ENCODE data around the gene MIB2. TPM values are rescaled to one million over a fixed set of nuclear protein-coding genes. Genes with fewer than 3 reads are reported as not detected.

Gene MIB2
- 23.1 TPM for total RNA-seq

DNA sequence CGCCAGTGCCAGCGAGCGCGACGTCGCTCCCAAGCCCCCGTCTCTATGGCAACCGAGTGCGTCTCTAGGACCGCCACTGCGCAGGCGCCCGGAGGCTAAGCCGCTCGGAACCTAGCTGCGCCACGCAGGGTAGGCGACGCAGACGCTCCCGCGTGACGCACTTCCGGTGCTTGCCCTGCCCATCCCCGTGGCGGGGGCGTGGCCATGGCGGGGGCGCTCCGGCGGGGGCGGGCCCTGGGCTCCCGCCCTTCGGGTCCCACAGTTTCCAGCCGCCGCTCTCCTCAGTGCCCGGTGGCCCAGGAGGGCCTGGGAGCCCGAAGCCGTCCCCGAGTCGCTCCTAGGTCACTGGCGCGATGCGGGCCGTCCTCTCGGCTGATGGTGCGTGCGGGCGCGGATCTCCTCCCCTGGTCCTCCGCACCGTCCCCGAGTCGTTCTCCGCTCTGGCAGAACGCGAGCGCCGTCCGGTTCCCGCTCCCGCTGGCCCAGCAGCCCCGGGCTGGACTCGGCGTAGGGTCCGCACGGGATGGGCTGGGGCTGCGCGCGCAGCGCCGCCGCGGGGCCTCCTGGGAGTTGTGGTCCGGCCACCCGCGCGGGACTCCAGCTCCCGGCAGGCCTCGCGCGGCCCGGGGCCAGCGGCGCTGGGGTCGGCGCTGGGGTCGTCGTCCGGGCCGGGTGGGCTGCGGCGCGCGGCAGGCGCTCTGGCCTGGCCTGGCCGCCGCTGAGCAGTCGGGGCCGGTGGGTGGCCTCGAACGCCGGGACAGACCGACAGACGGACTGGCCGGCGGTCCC is at the start of gene MIB2:
Gene MIB2 (plus strand): TSS at position 245 of the 789 bp plus-strand sequence. CDS start 7,953 bp downstream, outside the sequence.
- H3K9me3 ChIP-seq (ENCODE audit: low read depth, low read length) = no peaks in the 10 kb centered on the region
- H3K27me3 ChIP-seq (ENCODE audit: insufficient read depth, low read length) = no peaks in the 10 kb centered on the region
- H3K4me3 ChIP-seq (ENCODE audit: low read length) = peak within 1 kb of the TSS; percentile 95
- H3K4me1 ChIP-seq (ENCODE audit: insufficient read depth, low read length) = peaks cover 27% of the 10 kb centered on the region

- Histone ChIP-seq H3K4me3 (ENCODE audit: low read length) (no peak overlapping the region), H3K9me3 (ENCODE audit: low read depth, low read length) (no peaks in the 10 kb centered on the region), H3K27me3 (ENCODE audit: insufficient read depth, low read length) (no peaks in the 10 kb centered on the region), H3K4me1 (ENCODE audit: insufficient read depth, low read length) (peaks cover 22% of the 10 kb centered on the region)
Observed at GRCh38 chr1:1567152-1567875, 48.0 kb upstream of the MIB2 start.

DNA sequence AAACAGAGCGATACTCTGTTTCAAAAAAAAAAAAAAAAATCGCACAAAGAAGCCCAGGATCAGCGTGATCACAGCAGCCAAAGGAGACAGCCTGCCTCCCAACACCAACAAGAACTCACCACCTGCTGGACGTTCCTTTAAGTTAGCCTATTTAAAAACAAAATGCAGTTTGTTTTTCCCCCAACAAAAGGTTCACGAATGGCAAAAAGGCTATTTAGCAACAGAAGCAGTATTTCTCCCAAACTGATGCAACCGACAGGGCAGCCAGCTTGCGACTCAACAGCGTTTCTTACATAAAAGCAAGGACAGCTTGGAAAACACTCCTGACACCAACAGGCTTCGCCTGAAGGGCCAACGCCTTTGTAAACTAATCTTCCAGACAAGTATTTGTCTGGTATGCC is 47.4 kb upstream of the MIB2 start:
- H3K9me3 ChIP-seq (ENCODE audit: low read depth, low read length) = no peaks in the 10 kb centered on the region
- H3K4me1 ChIP-seq (ENCODE audit: insufficient read depth, low read length) = peaks cover 27% of the 10 kb centered on the region
- no peaks in the 10 kb centered on the region for H3K27me3 ChIP-seq (ENCODE audit: insufficient read depth, low read length)
- no peak overlapping the region for H3K4me3 ChIP-seq (ENCODE audit: low read length)

- Histone ChIP-seq H3K4me3 (ENCODE audit: low read length) (no peak overlapping the region), H3K9me3 (ENCODE audit: low read depth, low read length) (no peaks in the 10 kb centered on the region), H3K4me1 (ENCODE audit: insufficient read depth, low read length) (peaks cover 36% of the 10 kb centered on the region), H3K27me3 (ENCODE audit: insufficient read depth, low read length) (no peaks in the 10 kb centered on the region)
Observed at GRCh38 chr1:1569341-1569740, 46.0 kb upstream of the MIB2 start.

GRCh38 chr1:1573843-1574720 is 41.2 kb upstream of the MIB2 start:
- Histone ChIP-seq H3K4me3 (ENCODE audit: low read length) (peak overlapping the region; percentile 96), H3K27me3 (ENCODE audit: insufficient read depth, low read length) (no peaks in the 10 kb centered on the region), H3K4me1 (ENCODE audit: insufficient read depth, low read length) (peaks cover 32% of the 10 kb centered on the region)

DNA sequence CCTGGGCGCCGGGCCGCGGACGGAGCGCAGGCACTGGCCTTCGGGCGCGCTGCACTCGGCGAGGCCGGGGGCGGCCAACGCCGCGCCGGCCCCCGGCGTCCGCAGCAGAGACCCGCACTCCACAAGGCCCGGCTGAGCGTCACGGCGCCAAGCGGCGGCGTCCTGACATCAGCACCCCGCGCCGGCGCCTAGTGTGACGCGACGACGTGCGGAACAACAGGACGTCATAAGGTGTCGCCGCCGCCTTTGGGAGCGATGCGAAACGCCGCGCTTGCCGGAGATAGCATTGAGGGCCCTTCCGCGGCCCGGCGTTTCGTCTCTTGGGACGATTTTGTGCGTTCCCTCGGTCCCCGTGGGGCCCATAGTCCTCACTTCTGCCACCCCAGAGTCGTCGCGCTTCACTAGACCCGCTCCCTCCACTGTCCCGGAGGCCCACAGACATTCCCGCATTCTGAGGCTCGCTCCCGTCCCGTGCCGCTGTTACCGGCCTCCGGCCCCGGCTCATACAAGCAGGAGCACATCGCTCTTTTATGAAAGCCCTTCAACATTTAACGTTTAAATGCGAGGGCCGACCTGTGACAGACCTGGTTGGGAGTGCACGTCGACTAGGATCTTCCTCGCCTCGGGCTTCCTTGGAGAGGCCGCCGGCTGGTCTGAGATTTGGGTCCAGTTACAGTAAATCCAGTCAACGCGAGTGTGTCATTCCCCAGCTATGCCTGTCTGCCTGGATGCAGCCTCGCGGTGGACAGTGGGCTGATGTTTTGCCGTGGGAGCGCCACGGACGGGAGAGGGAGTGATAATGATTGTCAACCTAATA is 40.4 kb upstream of the MIB2 start, which contains the start of gene SSU72:
Gene SSU72 (minus strand): TSS at position 143 of the 817 bp plus-strand sequence. CDS start 306 bp downstream, outside the sequence.
- no peaks in the 10 kb centered on the region for H3K27me3 ChIP-seq (ENCODE audit: insufficient read depth, low read length)
- no peaks in the 10 kb centered on the region for H3K9me3 ChIP-seq (ENCODE audit: low read depth, low read length)
- H3K4me1 ChIP-seq (ENCODE audit: insufficient read depth, low read length) = peaks cover 32% of the 10 kb centered on the region
- H3K4me3 ChIP-seq (ENCODE audit: low read length) = peak within 1 kb of the TSS; percentile 96

More at GRCh38 chr1:1573843-1574720, 41.2 kb upstream of the MIB2 start:
- no peaks in the 10 kb centered on the region for H3K9me3 ChIP-seq (ENCODE audit: low read depth, low read length)

DNA sequence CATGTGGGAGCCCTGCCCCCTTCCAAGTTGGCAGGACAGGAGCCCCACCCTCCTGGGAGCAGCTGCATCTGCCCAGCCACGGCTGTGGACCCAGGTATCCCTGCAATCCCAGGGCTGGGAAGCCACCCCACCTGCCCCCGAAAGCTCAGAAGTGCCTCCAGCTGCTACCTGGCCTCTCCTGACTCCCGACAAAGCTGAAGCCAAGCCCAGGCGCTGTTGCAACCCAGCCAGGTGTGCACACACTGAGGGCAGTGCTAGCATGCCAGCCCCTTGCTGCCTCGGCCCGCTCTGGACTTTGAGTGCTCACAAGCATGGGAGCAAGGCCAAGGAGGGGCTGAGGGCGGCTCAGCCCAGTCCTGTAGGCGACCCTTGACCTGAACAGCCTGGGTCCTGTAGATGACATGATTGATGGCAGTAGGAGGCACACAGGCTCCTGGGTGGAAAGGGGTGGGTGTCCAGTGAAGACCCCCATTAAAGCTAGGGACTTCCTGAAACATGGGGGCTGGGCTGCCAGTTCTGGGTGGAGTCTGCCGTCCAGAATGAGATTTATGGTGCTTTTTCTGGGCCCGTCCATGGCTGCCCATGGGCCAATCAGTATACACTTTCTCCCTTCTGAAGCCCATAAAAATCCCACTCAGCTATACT is 37.8 kb upstream of the MIB2 start:
- peaks cover 22% of the 10 kb centered on the region for H3K4me1 ChIP-seq (ENCODE audit: insufficient read depth, low read length)
- peaks cover 5% of the 10 kb centered on the region for H3K27me3 ChIP-seq (ENCODE audit: insufficient read depth, low read length)
- H3K4me3 ChIP-seq (ENCODE audit: low read length) = no peak overlapping the region
- H3K9me3 ChIP-seq (ENCODE audit: low read depth, low read length) = no peaks in the 10 kb centered on the region

- H3K27me3 ChIP-seq (ENCODE audit: insufficient read depth, low read length) = peaks cover 5% of the 10 kb centered on the region
- no peak overlapping the region for H3K4me3 ChIP-seq (ENCODE audit: low read length)
- no peaks in the 10 kb centered on the region for H3K9me3 ChIP-seq (ENCODE audit: low read depth, low read length)
- peaks cover 12% of the 10 kb centered on the region for H3K4me1 ChIP-seq (ENCODE audit: insufficient read depth, low read length)
Observed at GRCh38 chr1:1578371-1578940, 36.8 kb upstream of the MIB2 start.

GRCh38 chr1:1582585-1583346 is 32.5 kb upstream of the MIB2 start:
- Histone ChIP-seq H3K4me1 (ENCODE audit: insufficient read depth, low read length) (no peaks in the 10 kb centered on the region), H3K4me3 (ENCODE audit: low read length) (no peak overlapping the region), H3K27me3 (ENCODE audit: insufficient read depth, low read length) (peaks cover 5% of the 10 kb centered on the region)

DNA sequence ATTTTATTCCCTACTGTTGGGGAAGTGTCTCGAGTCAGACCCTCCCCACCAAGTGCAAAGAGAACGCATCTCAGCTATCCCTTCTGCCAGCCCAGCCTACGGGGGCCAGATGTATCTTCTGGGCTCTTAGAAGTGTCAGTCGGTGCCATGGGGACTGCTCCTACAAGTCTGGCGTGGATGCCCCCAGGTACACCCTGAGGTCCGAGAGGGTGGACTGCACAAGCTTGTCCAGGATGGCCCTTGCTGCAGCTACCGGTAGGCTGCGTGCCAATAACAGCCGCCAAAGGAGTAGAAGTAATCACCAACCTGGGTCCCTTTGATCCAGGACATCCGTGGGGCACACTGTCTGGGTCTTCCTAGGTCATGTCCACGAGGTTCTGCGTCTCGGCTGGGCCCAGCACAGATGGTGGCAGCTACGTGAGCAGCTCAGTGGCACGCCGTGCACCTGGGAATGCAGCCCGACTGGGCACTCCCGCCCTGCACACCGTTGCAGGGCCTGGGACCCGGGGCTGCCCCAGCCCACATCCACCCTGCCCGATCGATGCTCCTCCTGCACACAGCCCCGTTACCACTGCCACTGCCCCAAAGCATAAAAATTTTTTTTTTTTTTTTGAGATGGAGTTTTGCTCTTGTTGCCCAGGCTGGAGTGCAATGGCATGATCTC is 31.8 kb upstream of the MIB2 start:
- H3K9me3 ChIP-seq (ENCODE audit: low read depth, low read length) = no peaks in the 10 kb centered on the region
- no peaks in the 10 kb centered on the region for H3K4me1 ChIP-seq (ENCODE audit: insufficient read depth, low read length)
- H3K4me3 ChIP-seq (ENCODE audit: low read length) = no peak overlapping the region
- H3K27me3 ChIP-seq (ENCODE audit: insufficient read depth, low read length) = peaks cover 5% of the 10 kb centered on the region

More at GRCh38 chr1:1582585-1583346, 32.5 kb upstream of the MIB2 start:
- H3K9me3 ChIP-seq (ENCODE audit: low read depth, low read length) = no peaks in the 10 kb centered on the region

GRCh38 chr1:1591452-1591851 is 23.8 kb upstream of the MIB2 start:
- no peaks in the 10 kb centered on the region for H3K4me1 ChIP-seq (ENCODE audit: insufficient read depth, low read length)
- no peaks in the 10 kb centered on the region for H3K27me3 ChIP-seq (ENCODE audit: insufficient read depth, low read length)
- no peaks in the 10 kb centered on the region for H3K9me3 ChIP-seq (ENCODE audit: low read depth, low read length)
- H3K4me3 ChIP-seq (ENCODE audit: low read length) = no peak overlapping the region

GRCh38 chr1:1593834-1594601 is 21.3 kb upstream of the MIB2 start:
- Histone ChIP-seq H3K27me3 (ENCODE audit: insufficient read depth, low read length) (no peaks in the 10 kb centered on the region), H3K4me1 (ENCODE audit: insufficient read depth, low read length) (peaks cover 2% of the 10 kb centered on the region), H3K4me3 (ENCODE audit: low read length) (no peak overlapping the region), H3K9me3 (ENCODE audit: low read depth, low read length) (no peaks in the 10 kb centered on the region)
